GM15510 (cell line): ENCODE results near the gene ACSS1.

Experiments
- POLR2A ChIP-seq: IDR thresholded peaks from 3 replicates; pipeline ENCODE4 v1.6.1; 2011; ENCODE audit warnings: borderline replicate concordance; ENCODE audit not compliant: insufficient read length; ENCODE audit errors: extremely low read depth

The ACSS1 gene

GRCh38 chr20:25037288-25038102 lies 20.4 kb downstream of the ACSS1 start:
- no peak for TF ChIP-seq POLR2A

GRCh38 chr20:25036331-25036936 lies 21.5 kb downstream of the ACSS1 start:
- no peak for TF ChIP-seq POLR2A

- TF ChIP-seq POLR2A = no peak
Observed at GRCh38 chr20:25035921-25036320, 22.0 kb downstream of the ACSS1 start.

GRCh38 chr20:25033924-25034300 lies 24.0 kb downstream of the ACSS1 start:
- TF ChIP-seq POLR2A = no peak

- no peak for TF ChIP-seq POLR2A
Observed at GRCh38 chr20:25033265-25033923, 24.5 kb downstream of the ACSS1 start.

GRCh38 chr20:25032478-25033264 lies 25.3 kb downstream of the ACSS1 start:
- TF ChIP-seq POLR2A = no peak

- no peak for TF ChIP-seq POLR2A
Observed at GRCh38 chr20:25032065-25032477, 25.9 kb downstream of the ACSS1 start.

GRCh38 chr20:25031241-25031640 lies 26.7 kb downstream of the ACSS1 start:
- TF ChIP-seq POLR2A = no peak

GRCh38 chr20:25030649-25031207 lies 27.2 kb downstream of the ACSS1 start:
- no peak for TF ChIP-seq POLR2A

GRCh38 chr20:25030007-25030648 lies 27.8 kb downstream of the ACSS1 start:
- TF ChIP-seq POLR2A = no peak

- no peak for TF ChIP-seq POLR2A
Observed at GRCh38 chr20:25025986-25026605, 31.8 kb downstream of the ACSS1 start.

- TF ChIP-seq POLR2A = no peak
Observed at GRCh38 chr20:25025091-25025861, 32.7 kb downstream of the ACSS1 start.

- TF ChIP-seq POLR2A = no peak
Observed at GRCh38 chr20:25024171-25024570, 33.8 kb downstream of the ACSS1 start.
